ENCODE measurements around the gene HPSE2. TPM values are rescaled to one million over a fixed set of nuclear protein-coding genes. Genes with fewer than 3 reads are reported as not detected.
"Not testable (repeated sequence)": the region's sequence is repeated elsewhere in the genome, so short reads cannot be mapped to it uniquely, and the experiment has no call there.

HPSE2 gene
- total RNA-seq, 1 donor from 2014 or later = not detected

DNA sequence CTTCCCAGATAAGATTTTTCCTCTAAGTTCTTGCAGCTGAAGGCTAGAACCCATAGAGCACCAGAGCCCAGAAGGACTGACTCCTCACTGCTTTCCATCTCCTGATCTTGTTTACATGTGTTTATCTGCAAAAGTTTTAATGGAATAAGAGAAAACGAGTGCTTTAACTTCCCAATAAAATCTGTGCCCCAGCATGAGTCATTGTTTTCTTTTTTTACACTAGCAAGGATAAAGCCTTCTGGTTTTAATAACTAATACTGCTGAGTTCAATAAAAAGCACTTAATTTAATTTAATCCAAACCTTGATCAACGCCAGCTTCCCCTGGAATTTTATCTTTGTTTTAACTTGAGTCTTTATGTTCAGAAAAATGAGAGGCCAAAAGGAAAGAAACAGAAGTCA is 227.6 kb downstream of the HPSE2 start:
- Mint-ChIP-seq H3K27me3 (no peaks in the 10 kb centered on the region), H3K4me1 (no peaks in the 10 kb centered on the region), H3K4me3 (no peak overlapping the region), H3K36me3 (ENCODE audit: low read depth) (no peaks in the 10 kb centered on the region), H3K27ac (no peak overlapping the region), H3K9me3 (peaks cover 17% of the 10 kb centered on the region)
- no peak for DNase-seq
- intact Hi-C loops (cut with micrococcal nuclease) = no loop called here

DNA sequence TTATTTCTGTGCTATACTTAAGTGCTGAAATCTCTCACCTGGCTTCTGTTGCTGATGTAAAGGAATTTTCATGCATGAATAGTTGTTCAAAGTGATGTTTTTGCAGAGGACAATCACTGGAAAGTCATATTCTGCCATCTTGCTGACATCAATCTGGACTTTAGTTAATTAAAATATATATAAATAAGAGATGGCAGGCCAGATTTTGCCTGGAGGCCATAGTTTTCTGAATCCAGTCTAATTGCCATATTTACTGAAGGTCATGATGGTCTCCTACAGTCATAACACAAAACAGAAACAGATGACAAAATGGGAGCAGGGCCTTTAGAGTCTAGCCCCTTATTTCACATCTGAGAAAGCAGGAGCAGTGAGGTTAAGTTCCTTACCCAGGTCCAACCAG is 228.2 kb downstream of the HPSE2 start:
- H3K4me1 Mint-ChIP-seq = no peaks in the 10 kb centered on the region
- H3K9me3 Mint-ChIP-seq = peaks cover 17% of the 10 kb centered on the region
- no peak overlapping the region for H3K27ac Mint-ChIP-seq
- intact Hi-C loops (cut with micrococcal nuclease) = no loop called here
- DNase-seq = no peak
- no peaks in the 10 kb centered on the region for H3K36me3 Mint-ChIP-seq (ENCODE audit: low read depth)
- no peak overlapping the region for H3K4me3 Mint-ChIP-seq
- H3K27me3 Mint-ChIP-seq = no peaks in the 10 kb centered on the region

DNA sequence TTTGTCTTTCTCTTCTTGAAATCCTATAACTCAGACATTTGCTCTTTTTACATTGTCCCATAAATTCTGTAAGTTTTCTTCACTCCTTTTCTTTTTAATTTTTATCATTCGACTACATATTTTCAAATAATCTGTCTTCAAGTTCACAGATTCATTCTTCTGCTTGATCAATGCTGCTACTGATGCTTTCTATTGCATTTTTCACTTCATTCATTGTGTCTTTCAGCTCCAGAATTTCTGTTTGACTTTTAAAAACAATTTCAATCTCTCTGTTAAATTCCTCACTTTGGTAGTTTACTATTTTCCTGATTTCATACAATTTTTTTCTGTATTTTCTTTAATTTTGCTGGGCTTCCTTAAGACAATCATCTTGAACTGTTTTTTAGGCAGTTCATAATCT is 230.4 kb downstream of the HPSE2 start:
- peaks cover 17% of the 10 kb centered on the region for H3K9me3 Mint-ChIP-seq
- no peaks in the 10 kb centered on the region for H3K27me3 Mint-ChIP-seq
- no peaks in the 10 kb centered on the region for H3K36me3 Mint-ChIP-seq (ENCODE audit: low read depth)
- no peak overlapping the region for H3K4me3 Mint-ChIP-seq
- no peaks in the 10 kb centered on the region for H3K4me1 Mint-ChIP-seq
- DNase-seq = no peak
- intact Hi-C loops (cut with micrococcal nuclease) = no loop called here
- H3K27ac Mint-ChIP-seq = no peak overlapping the region

DNA sequence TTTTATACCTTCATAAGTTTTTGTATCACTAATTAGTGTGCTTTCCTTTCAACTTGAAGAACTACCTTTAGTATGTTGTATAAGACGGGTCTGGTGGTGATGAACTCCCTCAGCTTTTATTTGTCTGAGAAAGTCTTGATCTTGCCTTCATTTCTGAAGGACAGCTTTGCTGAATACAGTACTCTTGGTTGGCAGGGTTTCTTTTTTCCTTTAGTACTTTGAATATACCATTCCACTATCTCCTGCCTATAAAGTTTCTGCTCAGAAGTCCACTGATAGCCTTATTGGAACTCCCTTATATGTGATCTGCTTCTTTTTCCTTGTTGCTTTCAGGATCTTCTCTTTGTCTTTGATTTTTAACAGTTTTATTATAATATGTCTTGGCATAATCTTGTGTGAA is 230.9 kb downstream of the HPSE2 start:
- no peak overlapping the region for H3K27ac Mint-ChIP-seq
- intact Hi-C loops (cut with micrococcal nuclease) = no loop called here
- no peak for DNase-seq
- no peaks in the 10 kb centered on the region for H3K4me1 Mint-ChIP-seq
- no peaks in the 10 kb centered on the region for H3K27me3 Mint-ChIP-seq
- H3K36me3 Mint-ChIP-seq (ENCODE audit: low read depth) = no peaks in the 10 kb centered on the region
- H3K4me3 Mint-ChIP-seq = no peak overlapping the region
- H3K9me3 Mint-ChIP-seq = peaks cover 17% of the 10 kb centered on the region

DNA sequence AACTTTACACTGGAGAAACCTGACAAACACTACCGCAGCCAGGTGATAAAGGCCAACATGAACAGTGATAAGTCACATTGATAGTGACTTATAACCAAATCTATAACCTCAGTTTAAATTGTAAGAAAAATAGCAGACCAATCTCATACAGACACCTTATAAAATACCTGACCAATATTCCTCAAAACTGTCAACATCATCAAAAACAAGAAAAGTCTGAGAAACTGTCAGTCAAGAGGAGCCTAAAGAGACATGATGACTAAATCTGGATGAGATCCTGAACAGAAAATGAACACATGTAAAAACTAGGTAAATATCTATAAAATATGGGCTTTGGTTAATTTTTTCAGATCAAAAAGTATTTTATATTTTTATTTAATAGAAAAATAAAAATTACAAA is 233.3 kb downstream of the HPSE2 start:
- no peak for DNase-seq
- H3K27me3 Mint-ChIP-seq = no peaks in the 10 kb centered on the region
- no peaks in the 10 kb centered on the region for H3K36me3 Mint-ChIP-seq (ENCODE audit: low read depth)
- H3K4me3 Mint-ChIP-seq = no peak overlapping the region
- H3K27ac Mint-ChIP-seq = no peak overlapping the region
- intact Hi-C loops (cut with micrococcal nuclease) = no loop called here
- H3K4me1 Mint-ChIP-seq = no peaks in the 10 kb centered on the region
- H3K9me3 Mint-ChIP-seq = peaks cover 17% of the 10 kb centered on the region

DNA sequence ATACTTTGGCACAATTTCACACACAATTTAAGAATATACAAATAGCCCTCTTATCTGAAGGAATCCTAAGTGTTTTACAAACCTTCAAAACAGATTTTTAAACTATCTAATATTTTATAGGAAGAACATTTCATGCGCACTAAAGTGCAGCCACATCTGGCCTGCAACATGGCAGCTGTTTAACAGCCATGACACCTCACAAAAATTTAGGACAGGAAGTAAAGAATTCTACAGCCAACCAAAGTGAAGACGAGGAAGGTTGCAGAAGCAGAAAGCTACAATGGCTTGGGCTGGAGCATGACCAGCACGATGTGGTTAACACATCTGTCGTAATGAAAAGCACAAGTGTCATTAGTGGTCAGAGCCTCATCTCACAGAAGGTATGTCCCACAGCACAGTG is 238.1 kb downstream of the HPSE2 start:
- Mint-ChIP-seq H3K27ac (no peak overlapping the region), H3K9me3 (no peaks in the 10 kb centered on the region), H3K4me3 (no peak overlapping the region), H3K27me3 (no peaks in the 10 kb centered on the region), H3K36me3 (ENCODE audit: low read depth) (no peaks in the 10 kb centered on the region), H3K4me1 (no peaks in the 10 kb centered on the region)
- intact Hi-C loops (cut with micrococcal nuclease) = no loop called here
- no peak for DNase-seq

DNA sequence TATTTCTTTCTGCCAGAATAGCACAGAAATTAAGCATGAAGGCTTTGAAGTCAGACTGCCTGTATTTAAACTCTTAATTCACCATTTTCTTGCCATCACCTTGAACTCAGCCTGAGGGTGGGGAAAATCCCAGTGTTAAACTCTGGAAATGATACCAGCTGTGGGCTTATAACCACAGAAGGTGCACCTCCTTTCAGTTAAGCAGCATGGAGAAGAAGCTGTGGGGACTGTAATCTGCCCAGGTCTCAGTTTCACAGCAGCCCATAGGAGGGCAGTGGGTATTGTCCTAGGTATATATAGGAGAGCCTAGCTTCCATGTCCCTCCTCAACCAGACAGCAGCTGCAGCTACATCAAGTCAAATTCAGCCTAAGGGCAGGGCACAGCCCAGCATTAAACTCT is 241.6 kb downstream of the HPSE2 start:
- H3K36me3 Mint-ChIP-seq (ENCODE audit: low read depth) = no peaks in the 10 kb centered on the region
- H3K4me3 Mint-ChIP-seq = no peak overlapping the region
- H3K27ac Mint-ChIP-seq = no peak overlapping the region
- DNase-seq = no peak
- no peaks in the 10 kb centered on the region for H3K4me1 Mint-ChIP-seq
- no peaks in the 10 kb centered on the region for H3K9me3 Mint-ChIP-seq
- intact Hi-C loops (cut with micrococcal nuclease) = no loop called here
- no peaks in the 10 kb centered on the region for H3K27me3 Mint-ChIP-seq

DNA sequence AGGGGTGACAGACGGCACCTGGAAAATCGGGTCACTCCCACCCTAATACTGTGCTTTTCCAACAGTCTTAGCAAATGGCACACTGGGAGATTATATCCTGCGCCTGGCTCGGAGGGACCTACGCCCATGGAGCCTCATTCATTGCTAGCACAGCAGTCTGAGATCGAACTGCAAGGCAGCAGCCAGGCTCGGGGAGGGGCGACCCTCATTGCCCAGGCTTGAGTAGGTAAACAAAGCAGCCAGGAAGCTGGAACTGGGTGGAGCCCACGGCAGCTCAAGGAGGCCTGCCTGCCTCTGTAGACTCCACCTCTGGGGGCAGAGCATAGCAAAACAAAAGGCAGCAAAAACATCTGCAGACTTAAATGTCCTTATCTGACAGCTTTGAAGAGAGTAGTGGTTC is 251.9 kb downstream of the HPSE2 start:
- H3K36me3 Mint-ChIP-seq (ENCODE audit: low read depth); intact Hi-C loops (cut with micrococcal nuclease); DNase-seq; H3K27ac Mint-ChIP-seq; H3K27me3 Mint-ChIP-seq; H3K9me3 Mint-ChIP-seq; H3K4me1 Mint-ChIP-seq; H3K4me3 Mint-ChIP-seq: not testable (repeated sequence)

DNA sequence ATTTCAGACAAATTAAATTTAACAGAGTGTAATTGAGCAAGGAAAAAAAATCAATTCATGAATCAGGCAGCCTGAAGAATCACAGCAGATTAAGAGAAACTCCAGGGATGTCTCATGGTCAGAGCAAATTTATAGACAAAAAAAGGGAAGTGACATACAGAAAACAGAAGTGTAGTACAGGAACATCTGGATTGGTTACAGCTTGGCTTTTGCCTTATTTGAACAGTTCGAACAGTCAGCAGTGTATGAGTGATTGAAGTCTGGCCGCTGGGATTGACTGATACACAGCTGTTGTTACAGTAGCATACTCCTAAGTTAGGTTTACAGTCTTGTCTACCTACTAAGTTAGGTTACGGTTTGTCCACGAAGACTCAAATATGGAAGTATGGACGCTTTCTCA is 255.3 kb downstream of the HPSE2 start:
- Mint-ChIP-seq H3K4me3 (no peak overlapping the region), H3K27ac (no peak overlapping the region), H3K9me3 (no peaks in the 10 kb centered on the region), H3K36me3 (ENCODE audit: low read depth) (no peaks in the 10 kb centered on the region), H3K27me3 (no peaks in the 10 kb centered on the region), H3K4me1 (no peaks in the 10 kb centered on the region)
- intact Hi-C loops (cut with micrococcal nuclease) = no loop called here
- no peak for DNase-seq

DNA sequence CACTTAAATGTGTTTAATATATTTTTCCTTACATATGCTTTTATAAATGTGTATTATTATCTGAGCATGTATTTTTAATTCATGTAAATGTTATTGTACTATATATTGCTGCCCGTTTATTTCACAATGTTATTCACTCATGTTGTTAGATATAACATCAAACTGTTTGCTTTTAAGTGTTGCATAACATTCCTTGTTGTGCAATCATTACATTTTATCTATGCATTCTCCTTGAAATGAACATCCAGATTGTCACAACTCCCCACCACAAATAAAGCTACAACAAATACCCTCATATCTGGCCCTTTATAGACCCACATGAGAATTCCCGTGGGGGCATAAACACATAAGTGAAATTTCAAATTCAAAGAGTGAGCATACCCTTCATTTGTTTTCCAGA is 264.2 kb downstream of the HPSE2 start:
- Mint-ChIP-seq H3K27me3 (no peaks in the 10 kb centered on the region), H3K9me3 (no peaks in the 10 kb centered on the region), H3K27ac (no peak overlapping the region), H3K4me3 (no peak overlapping the region), H3K36me3 (ENCODE audit: low read depth) (no peaks in the 10 kb centered on the region), H3K4me1 (no peaks in the 10 kb centered on the region)
- intact Hi-C loops (cut with micrococcal nuclease) = no loop called here
- no peak for DNase-seq

DNA sequence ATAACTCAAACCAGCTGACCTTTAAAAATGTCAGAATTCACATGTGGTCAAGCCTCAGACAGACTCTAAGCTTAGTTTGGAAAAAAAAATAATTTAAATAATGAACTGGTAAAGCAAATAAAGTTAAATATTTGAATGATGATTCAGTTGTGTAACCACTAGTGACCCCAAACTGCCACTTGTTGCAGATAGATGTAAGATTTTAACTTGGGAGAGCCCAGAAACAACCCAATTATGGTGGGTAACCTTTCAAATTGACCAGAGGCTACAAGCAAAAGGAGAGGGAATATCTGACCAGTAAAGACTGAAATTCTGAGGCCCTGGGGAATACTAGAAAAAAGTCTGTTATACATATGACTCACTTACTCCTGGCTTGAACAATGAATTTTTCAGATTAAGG is 268.1 kb downstream of the HPSE2 start:
- intact Hi-C loops (cut with micrococcal nuclease) = no loop called here

DNA sequence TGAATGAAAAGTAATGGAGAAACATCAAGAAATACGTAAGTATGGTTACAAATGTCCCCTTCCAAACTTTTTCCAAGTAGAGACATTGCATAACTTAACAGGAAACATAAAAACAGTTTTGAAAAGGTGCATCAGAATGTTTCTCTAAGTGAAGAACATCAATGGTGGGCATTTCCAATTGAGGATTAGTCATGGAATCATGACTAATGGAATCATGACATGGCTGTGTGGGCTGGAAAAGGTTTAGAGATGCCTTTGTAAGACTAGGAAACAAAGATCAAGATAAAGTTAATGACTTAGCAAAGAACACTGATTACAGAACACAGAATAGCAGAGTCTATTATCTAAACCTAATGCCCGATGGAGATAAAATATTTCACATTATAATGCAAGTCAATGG is 272.0 kb downstream of the HPSE2 start:
- H3K4me1 Mint-ChIP-seq = no peaks in the 10 kb centered on the region
- no peak for DNase-seq
- no peaks in the 10 kb centered on the region for H3K36me3 Mint-ChIP-seq (ENCODE audit: low read depth)
- no peaks in the 10 kb centered on the region for H3K9me3 Mint-ChIP-seq
- no peaks in the 10 kb centered on the region for H3K27me3 Mint-ChIP-seq
- H3K27ac Mint-ChIP-seq = no peak overlapping the region
- intact Hi-C loops (cut with micrococcal nuclease) = no loop called here
- H3K4me3 Mint-ChIP-seq = no peak overlapping the region

More for the DNA sequence above, 268.1 kb downstream of the HPSE2 start:
- Mint-ChIP-seq H3K36me3 (ENCODE audit: low read depth) (no peaks in the 10 kb centered on the region), H3K4me3 (no peak overlapping the region), H3K4me1 (no peaks in the 10 kb centered on the region), H3K27me3 (no peaks in the 10 kb centered on the region), H3K27ac (no peak overlapping the region), H3K9me3 (no peaks in the 10 kb centered on the region)
- no peak for DNase-seq

DNA sequence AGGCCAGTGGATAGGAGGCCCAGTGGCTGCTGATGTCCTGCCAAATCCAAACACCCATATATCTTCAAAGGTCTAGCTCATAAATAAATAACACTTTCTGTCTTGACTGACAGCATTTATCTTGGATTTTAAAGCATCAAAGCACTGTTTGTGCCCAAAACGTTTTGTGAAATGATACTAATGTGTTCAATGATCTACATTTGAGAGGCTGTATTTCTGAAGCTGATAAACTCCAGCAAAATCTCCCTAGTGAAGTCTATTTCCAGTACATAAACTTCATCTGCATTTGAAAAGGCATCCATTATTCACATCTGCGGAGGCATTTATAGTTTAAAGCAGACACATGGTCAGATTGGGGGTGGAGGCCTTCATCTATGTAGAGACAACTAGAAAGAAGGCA is 276.3 kb downstream of the HPSE2 start:
- Mint-ChIP-seq H3K27ac (no peak overlapping the region), H3K36me3 (ENCODE audit: low read depth) (no peaks in the 10 kb centered on the region), H3K27me3 (no peaks in the 10 kb centered on the region), H3K9me3 (no peaks in the 10 kb centered on the region), H3K4me3 (no peak overlapping the region), H3K4me1 (no peaks in the 10 kb centered on the region)
- DNase-seq = no peak
- intact Hi-C loops (cut with micrococcal nuclease) = no loop called here

DNA sequence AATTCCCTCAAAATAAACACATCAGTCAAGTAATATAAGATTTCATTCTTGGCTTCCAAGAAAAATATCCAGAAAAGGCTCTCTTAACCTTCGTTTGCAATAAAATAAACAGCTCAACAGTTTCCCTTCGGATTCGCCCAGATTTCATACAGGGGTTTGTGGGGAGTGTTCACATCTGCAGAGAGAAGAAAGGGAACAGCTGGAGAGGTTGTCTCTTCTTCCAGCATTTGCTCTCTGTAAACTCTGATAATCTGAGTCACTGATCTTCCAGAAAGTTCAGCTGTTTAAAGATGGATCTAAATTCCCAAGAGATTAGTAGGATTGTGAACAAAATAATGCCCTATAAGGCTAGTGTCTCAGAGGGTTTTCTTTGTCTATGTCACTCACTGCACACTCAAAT is 277.9 kb downstream of the HPSE2 start:
- intact Hi-C loops (cut with micrococcal nuclease) = no loop called here
- Mint-ChIP-seq H3K9me3 (no peaks in the 10 kb centered on the region), H3K27me3 (no peaks in the 10 kb centered on the region), H3K36me3 (ENCODE audit: low read depth) (no peaks in the 10 kb centered on the region), H3K4me1 (no peaks in the 10 kb centered on the region), H3K4me3 (no peak overlapping the region), H3K27ac (no peak overlapping the region)
- DNase-seq = no peak

DNA sequence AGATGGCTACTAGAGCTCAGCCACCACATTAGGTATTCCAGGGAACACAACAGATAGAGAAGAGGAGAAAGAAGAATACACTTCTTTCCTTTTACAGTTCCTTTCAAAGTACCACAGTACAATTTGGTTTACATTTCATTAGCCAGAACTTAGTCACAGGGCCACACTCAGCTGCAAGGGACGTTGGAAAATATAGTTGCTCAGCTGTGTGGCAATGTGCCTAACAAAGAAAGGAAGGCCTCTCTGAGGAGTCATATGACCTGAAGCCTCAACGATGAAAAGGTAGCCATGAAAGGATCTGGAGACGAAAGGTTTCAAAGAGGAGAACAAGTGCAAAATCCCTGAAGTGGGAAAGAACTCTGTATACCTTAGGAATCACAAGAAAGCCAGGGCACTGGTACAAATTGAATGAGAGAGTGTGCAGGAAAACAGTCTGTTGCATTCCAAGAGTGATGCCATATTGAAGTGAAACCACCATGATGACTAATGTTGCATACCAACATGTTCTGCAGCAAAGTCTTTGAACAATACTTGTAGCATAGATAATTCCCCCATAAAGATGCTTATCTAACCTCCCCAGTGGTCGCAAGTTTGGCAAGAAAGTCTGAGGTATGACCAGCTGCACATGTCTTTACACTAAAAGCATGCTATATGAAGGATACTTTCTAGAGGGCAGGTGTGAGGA is 278.9 kb downstream of the HPSE2 start:
- no peak overlapping the region for H3K27ac Mint-ChIP-seq
- H3K4me3 Mint-ChIP-seq = no peak overlapping the region
- no peaks in the 10 kb centered on the region for H3K27me3 Mint-ChIP-seq
- H3K9me3 Mint-ChIP-seq = no peaks in the 10 kb centered on the region
- DNase-seq = no peak
- H3K4me1 Mint-ChIP-seq = no peaks in the 10 kb centered on the region
- intact Hi-C loops (cut with micrococcal nuclease) = no loop called here
- H3K36me3 Mint-ChIP-seq (ENCODE audit: low read depth) = no peaks in the 10 kb centered on the region

Data from activated CD4-positive, alpha-beta T cell treated with anti-CD3 and anti-CD28 coated beads, Interleukin-2, amount 10 ng/mL, durations not matched to agents 24 days and 14 days (primary cell).